ENCODE measurements around the gene C2CD4C. TPM values are rescaled to one million over a fixed set of nuclear protein-coding genes. Genes with fewer than 3 reads are reported as not detected.

Gene C2CD4C
- total RNA-seq, 1 experiment from 2014 or later, result 0.29 TPM

DNA sequence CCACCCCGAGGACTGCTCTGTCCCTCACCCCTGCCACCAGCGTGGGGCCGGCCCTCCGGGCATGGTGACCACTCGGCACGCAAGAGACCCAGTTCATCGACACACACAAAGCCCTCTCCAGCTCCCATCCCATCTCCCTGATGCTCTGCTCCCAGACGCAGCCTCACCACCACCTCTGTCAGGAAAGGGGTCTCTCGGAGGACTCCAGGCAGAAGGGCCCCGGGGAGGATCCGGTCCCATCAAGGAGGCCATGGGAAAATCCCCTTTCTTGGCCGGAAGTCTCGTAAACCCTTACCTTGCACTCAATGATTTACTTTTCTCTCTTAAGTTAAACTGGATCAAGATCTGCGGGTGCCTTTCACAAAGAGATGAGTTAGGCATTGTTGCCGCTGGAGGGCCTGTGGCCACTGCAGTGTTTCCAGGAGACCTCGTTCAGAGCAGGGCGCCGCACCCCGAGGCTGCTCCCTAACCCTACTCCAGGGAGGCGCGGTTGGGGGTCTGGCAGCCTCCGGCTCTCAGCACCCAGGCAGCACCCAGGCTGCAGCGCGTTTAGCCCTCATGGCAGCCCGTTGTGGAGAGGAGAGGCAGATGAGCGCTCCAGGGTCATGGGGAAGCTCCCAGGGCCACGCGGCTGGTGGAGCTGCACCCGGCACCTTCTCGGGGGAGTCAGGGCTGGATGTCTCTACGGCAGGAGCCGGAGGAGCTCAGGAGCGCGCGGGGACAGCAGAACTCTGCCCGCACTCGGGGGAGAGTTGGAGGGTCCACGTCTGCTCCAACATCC lies 31.0 kb downstream of the C2CD4C start:
- Histone ChIP-seq H3K36me3 (ENCODE audit: low read depth, low read length) (no peaks in the 10 kb centered on the region), H3K9ac (ENCODE audit: low read length) (no peak overlapping the region), H3K27ac (ENCODE audit: low read length) (no peak overlapping the region), H2AFZ (ENCODE audit: low read length) (no peak overlapping the region; the same call in 1 of the 2 replicates), H3K9me2 (replicated peaks; ENCODE audit: low read length) (no peaks in the 10 kb centered on the region), H3K9me3 (ENCODE audit: low read length) (no peaks in the 10 kb centered on the region), H3K27me3 (ENCODE audit: low read length) (0 out of 2 replicates have a peak, but pooled peaks cover 8% of the 10 kb centered on the region), H3K4me3 (ENCODE audit: low read length) (no peak overlapping the region), H3K4me1 (ENCODE audit: insufficient read depth, low read length) (0 out of 2 replicates have a peak, but pooled peaks cover 3% of the 10 kb centered on the region), H3F3A (ENCODE audit: low read length, unreplicated experiment) (no peaks in the 10 kb centered on the region), H3K79me2 (ENCODE audit: low read length) (no peaks in the 10 kb centered on the region), H4K20me1 (ENCODE audit: low read length) (no peaks in the 10 kb centered on the region), H3K4me2 (ENCODE audit: low read length) (no peak overlapping the region)
- BruUV-seq (replicated peaks), result no TSS peak
- CTCF ChIA-PET, result no interaction called here
- ATAC-seq (0 out of 2 replicates have a peak, but pooled peaks have one; percentile 42), DNase-seq (no peak)
- TF ChIP-seq, protein P1, sequence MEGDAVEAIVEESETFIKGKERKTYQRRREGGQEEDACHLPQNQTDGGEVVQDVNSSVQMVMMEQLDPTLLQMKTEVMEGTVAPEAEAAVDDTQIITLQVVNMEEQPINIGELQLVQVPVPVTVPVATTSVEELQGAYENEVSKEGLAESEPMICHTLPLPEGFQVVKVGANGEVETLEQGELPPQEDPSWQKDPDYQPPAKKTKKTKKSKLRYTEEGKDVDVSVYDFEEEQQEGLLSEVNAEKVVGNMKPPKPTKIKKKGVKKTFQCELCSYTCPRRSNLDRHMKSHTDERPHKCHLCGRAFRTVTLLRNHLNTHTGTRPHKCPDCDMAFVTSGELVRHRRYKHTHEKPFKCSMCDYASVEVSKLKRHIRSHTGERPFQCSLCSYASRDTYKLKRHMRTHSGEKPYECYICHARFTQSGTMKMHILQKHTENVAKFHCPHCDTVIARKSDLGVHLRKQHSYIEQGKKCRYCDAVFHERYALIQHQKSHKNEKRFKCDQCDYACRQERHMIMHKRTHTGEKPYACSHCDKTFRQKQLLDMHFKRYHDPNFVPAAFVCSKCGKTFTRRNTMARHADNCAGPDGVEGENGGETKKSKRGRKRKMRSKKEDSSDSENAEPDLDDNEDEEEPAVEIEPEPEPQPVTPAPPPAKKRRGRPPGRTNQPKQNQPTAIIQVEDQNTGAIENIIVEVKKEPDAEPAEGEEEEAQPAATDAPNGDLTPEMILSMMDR (conservative IDR thresholded peaks at IDR 0.05; ENCODE audit: low read depth, low read length), result no peak
- TF ChIP-seq EZH2phosphoT487 (IDR thresholded peaks at IDR 0.05; ENCODE audit: borderline replicate concordance, low read length), result no peak
- no peak for TF ChIP-seq EZH2 (IDR thresholded peaks at IDR 0.05; ENCODE audit: low read length, unreplicated experiment)
- intact Hi-C loops (cut with micrococcal nuclease), result no loop called here
- POLR2A ChIA-PET (ENCODE audit: unreplicated experiment), result no interaction called here

DNA sequence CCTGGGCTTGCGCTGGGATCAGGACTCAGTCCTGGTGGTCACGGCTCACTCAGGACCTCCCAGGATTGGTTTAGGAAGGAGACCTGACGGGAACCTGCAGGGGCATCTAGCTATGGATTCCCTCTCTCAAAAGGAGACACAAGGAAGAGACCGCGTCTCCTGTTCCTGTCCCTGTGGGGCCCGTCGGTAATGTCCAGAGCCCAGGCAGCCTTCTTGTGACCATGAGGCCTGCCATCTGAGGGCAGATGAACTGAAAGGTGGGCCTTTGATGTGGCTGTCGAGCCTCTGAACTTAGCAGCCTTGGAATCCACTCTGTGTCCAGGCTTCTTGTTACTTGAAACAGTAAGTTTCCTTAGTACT lies 32.9 kb downstream of the C2CD4C start:
- no TSS peak for BruUV-seq (replicated peaks)
- CTCF ChIA-PET, result no interaction called here
- TF ChIP-seq EZH2 (IDR thresholded peaks at IDR 0.05; ENCODE audit: low read length, unreplicated experiment), result no peak
- TF ChIP-seq, protein P1 (conservative IDR thresholded peaks at IDR 0.05; ENCODE audit: low read depth, low read length), result no peak
- no peak for TF ChIP-seq EZH2phosphoT487 (IDR thresholded peaks at IDR 0.05; ENCODE audit: borderline replicate concordance, low read length)

More for the DNA sequence above, 32.9 kb downstream of the C2CD4C start:
- Histone ChIP-seq H3K9ac (ENCODE audit: low read length) (no peak overlapping the region), H3K79me2 (ENCODE audit: low read length) (no peaks in the 10 kb centered on the region), H3K4me2 (ENCODE audit: low read length) (no peak overlapping the region), H3K9me3 (ENCODE audit: low read length) (no peaks in the 10 kb centered on the region), H4K20me1 (ENCODE audit: low read length) (no peaks in the 10 kb centered on the region), H3K27me3 (ENCODE audit: low read length) (0 out of 2 replicates have a peak, but pooled peaks cover 15% of the 10 kb centered on the region), H3K36me3 (ENCODE audit: low read depth, low read length) (no peaks in the 10 kb centered on the region), H3F3A (ENCODE audit: low read length, unreplicated experiment) (no peaks in the 10 kb centered on the region), H3K4me3 (ENCODE audit: low read length) (no peak overlapping the region), H3K9me2 (replicated peaks; ENCODE audit: low read length) (no peaks in the 10 kb centered on the region), H3K27ac (ENCODE audit: low read length) (no peak overlapping the region), H3K4me1 (ENCODE audit: insufficient read depth, low read length) (no peaks in the 10 kb centered on the region), H2AFZ (ENCODE audit: low read length) (no peak overlapping the region)
- ATAC-seq, result no peak
- intact Hi-C loops (cut with micrococcal nuclease), result no loop called here
- DNase-seq, result no peak
- POLR2A ChIA-PET (ENCODE audit: unreplicated experiment), result no interaction called here
